GM18520 (cell line): Measurements from ENCODE around the gene CRTC2.
"Not testable (repeated sequence)": the region's sequence is repeated elsewhere in the genome, so short reads cannot be mapped to it uniquely, and the experiment has no call there.

Source experiments
- ATAC-seq: cut with Tn5 transposase; IDR thresholded peaks from one replicate; pipeline ENCODE4 v1.9.1; 2021; ENCODE audit not compliant: unreplicated experiment

The CRTC2 gene

DNA sequence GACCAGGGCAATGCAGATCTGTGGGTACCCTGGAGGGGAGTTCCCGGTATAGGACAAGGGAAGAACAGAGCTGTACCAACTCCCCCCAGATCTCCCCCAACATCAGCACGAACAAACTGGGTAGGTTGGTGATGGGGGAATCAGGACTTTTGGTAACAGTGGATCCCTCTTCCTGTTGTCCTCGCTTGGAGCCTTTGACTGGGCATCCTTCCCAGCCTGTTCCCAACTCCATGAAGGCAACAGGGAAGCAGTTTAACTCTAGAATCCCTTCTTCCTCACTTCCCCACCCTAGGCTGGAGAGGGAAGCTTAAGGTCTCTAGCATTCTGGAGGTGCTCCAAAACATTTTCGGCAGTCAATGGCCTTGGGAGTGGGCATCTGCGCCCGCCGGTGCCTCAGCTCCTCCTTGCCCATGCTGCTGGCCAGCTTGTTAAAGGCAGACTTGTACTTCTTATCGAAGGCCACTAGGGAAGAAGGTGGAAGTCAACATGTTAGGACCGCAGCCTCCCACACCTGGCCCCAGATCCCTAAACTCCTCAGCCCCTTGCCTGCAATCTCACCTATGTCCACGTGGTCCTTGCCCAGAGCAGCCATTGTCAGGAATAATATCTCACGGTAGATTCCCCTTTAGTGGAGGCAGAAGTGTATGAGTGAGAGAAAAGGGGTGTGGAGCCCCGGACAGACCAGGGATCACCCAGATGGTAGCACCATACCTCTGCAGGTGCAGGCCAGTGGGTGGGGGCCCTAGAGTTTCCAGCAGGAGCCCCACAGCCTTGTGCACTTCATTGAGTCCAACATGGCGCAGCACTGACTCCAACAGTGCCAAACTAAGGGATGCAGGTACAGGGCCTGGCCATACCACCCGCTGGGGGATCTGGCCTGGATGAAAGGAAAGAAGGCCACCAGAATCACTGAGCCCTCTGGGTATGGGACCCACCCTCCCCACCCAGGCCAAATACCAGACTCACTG lies 28.1 kb downstream of the CRTC2 start:
- no peak for ATAC-seq

DNA sequence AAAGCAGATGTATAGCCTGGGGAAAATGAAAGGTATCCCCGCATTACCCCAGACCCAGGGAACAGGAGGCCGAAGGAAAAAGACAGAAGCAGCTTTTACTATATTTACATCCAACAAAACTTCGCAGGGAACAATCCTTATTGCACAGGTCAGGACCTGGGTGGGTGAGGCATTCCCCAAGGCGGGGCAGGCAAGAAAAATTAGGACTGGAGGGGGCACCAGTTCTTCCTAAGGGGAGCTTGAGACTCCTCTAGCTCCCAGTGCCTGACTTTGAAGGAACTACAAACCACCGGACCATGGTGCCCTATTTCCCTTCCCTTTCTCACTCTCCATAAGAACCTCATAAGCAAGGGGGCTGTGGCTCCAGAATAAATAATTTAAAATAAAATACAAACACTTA lies 29.0 kb downstream of the CRTC2 start:
- ATAC-seq, result no peak

DNA sequence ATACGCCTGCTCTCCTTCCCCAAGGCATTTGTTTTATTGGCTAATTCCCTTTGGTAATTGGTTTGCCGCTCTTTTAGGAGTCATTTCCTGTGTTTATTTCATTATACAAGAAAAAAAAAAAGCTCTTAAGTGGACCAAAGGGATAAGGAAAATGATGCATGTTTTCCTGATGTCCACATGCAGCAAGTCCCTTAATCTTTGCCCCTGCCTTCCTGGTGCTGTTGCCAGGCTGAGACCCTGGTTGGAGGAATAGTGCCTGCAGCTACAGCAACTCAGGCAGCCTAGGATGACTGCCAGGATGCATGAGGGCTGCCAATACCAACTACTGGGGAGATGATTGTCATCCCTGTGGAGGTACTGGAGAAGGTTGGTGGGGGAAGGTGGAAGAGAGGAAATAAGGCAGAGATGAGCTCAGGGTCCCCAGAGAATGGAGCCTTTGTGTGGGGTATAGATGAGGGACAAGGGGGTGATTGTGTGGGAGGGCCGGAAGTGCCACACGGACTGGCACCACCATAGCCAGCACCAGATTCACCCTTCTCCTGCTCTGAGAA lies 29.5 kb downstream of the CRTC2 start:
- ATAC-seq, result no peak

DNA sequence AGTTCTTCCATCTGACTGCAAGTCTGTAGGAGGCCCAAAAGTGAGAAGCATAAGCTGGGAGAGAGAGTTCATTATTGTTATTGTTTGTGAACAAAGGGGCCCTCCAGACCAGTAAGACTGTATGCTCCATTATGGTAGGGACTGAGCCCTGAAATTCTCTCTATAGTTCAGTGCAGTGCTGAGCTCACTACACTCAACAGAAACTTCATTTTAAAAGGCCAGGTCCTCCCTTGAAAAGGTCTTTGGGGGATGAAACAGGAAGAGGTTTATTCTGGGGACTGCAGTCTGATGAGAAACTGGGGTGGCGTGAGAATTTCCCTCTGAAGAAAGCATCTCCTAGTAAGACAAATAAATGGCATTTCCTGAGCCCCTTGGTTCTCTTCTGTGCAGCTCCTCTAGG lies 30.2 kb downstream of the CRTC2 start:
- ATAC-seq, result no peak

DNA sequence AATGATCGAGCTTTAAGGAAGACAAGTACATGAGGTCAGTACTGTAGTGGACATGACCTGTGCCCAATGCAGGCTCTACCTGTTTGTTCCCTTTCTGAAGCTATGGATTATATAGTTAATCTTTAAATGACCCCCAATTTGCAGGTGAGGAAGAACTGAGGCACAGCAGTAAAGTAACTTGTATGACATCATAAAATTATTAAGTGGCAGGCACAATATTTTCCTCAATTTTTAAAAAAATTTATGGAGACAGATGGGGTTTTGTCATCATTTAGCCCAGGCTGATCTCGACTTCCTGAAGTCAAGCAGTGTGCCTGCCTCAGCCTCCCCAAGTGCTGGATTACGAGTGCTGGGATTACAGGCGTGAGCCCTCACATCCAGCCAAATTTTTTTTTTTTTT lies 32.0 kb downstream of the CRTC2 start:
- no peak for ATAC-seq

DNA sequence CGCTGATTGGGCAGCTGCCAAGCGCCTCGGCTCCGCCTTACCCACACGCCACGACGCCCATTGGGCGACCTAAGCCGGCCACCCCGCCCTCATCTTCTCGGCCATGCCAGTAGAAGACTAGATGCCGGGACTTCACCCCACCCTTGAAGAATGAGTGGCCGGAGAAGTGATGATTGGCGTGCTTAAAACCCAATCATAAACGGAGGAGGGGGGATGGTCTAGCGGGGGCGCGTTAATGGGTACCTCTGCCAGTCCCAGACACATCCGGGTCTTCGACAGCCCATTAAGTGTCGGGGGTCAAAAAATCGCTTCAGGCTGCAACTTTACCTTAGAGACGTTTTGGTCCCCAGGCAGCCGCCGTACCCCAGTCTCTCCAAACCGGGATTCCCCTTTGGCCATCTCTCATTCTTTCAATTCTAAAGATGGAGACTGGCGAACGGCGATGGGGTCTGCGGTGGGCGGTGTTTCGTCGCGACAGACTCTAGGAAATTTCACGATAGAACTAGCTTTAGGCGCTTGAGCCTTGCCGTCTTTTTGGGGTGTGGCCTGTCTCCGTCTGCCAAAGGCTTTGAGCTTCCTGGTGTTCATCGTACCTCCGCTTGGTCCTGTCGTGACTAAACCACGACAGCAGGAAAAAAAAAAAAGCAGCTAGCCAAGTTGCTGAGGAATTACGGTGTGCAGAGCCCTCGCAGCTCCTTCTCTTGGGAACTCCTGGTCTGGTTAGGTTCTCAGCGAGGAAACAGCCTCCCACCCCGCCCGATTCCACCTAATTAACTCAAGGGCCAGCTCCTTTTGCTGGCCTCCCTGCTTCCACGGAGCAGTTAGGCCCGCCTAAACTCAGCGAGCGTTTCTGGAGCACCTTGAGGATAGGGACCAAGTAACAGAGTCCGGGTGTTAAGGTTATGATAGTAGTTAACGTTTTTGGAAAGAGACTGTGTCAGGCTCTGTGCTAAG lies 35.2 kb downstream of the CRTC2 start, which contains the start of gene GATAD2B:
Gene GATAD2B, minus strand, starts transcription at position 1 of the 954 bp plus-strand sequence. CDS start 94,625 bp downstream, outside the sequence.
- ATAC-seq, result peak; percentile 95

DNA sequence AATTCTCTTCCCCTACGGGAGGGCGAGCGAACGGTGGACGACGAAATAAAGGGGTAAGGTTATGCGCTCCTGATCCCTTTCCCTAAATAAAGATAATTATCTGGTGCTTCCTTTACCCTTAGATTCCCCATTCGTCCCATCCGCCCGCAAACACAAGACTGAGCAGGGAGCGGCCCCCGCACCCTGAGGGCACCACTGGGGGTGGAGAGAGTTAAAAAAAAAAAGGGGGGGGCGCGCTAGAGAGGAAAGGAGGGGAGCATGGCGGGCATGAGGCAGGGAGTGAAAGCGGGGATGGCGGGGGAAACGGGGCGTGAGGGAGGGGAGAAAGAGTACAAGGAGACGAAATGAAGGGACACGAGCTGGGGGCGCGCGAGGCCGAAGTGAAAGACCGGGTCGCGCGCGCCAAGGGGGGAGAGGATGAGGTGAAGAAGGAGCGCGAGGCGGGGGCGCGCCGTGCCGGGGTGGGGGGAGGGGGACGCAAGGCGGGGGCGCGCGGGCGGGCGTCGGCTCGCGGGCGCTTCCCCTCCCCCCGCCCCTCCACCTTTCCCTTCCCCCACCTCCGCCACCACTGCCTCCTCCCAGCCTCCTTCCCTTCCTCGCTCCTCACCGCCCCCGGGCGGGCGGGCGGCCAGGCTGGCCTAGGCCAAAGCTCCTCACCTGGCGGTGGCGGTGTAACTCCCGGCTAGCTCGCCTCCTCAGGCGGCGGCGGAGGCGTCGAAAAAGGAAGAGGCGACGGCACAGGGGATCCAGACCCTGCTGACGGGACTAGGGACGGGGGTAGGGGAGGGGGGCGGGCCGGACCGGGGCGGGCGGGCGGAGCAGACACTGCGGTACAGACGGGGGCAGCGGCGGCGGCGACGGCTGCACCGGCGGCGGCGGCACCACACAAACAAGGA lies 36.1 kb downstream of the CRTC2 start:
- peak; percentile 5 for ATAC-seq

DNA sequence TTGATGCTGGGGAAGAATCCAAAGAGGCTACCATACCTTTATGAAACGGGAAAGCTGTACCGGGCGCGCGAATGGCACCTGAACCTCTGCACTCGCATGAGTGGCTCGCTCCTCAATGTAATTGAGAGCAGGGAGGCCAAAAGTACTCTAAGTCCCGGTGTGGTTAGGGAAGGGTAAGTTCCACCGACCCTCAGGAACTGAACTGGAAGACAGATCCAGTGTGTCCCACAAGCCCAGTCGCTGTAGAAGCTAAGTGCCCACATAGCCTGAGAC lies 36.7 kb downstream of the CRTC2 start:
- no peak for ATAC-seq

DNA sequence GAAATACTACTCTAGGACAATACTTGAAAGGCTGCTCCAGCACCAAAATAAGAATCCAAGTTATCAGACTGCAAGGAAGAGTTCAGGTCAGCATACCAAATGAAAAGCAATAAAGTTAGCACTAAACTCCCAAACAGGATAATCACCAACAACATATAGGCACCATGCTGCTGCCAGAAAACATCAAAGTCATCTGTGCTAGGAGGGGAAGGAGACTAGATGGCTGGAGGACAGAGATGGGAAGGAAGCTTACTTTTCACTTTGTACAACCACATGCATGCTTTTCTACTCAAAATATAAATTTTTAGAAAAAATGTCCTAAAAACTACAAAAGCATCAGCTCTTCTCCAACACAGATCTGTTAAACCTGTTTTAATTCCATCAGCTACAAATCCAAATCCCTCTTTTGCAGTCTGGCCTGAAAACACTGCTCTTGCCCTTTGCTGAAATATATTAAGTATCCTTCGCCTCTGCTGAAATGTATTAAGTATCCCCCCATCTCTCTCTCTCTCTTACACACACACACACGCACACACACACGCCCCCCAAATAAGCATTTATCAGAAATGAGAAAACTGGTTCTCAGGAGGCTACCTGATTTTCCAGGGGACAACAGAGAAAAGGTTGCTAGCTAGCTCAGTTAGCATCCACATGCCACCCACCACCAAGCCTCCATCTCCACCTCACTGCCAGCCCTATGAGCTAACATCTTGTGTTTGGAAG lies 37.2 kb downstream of the CRTC2 start:
- no peak for ATAC-seq

DNA sequence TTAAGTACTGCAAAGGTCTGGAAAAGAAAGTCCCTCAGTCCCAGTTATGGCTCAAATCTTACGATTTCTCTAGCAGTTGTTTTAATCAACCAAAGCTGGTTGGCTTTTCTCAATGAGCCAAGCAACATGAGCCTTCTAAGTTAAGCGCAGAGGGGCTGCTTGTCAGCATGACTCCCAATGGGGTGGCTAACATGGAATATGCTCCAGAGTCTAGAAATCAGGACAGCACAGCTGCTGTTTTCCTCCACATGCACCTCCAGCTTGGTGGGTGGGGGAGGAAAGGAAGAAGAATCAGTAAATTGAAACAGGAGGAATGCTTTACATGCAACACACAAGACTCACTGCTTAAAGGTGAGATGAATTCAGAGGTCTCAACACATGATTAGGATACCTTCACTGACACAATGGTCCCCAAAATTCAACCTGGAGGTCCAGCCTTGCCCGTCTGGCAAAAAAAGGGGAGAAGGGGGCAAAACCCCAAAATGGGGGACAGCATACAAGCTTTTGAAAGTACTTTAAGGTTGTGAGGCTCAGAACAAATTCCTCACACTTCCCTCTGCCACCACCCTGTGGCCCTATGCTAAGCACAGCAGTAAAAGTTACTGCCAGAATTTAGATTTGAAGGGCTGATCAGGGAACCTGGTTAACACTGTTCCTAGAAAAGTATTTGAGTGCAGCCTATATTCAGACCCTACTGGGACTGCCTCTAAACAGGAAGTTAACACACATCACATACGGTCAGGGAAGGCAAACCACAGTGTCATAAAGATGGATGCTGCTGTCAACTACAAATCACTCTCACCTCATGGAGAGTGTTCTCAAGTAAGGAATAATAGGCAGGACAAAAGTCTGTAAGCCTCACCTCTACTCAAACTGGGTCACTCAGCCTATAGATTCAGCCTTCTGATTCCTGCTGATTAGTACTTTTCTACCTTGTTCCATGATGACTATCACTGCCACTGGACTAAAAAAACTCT lies 38.2 kb downstream of the CRTC2 start:
- no peak for ATAC-seq

DNA sequence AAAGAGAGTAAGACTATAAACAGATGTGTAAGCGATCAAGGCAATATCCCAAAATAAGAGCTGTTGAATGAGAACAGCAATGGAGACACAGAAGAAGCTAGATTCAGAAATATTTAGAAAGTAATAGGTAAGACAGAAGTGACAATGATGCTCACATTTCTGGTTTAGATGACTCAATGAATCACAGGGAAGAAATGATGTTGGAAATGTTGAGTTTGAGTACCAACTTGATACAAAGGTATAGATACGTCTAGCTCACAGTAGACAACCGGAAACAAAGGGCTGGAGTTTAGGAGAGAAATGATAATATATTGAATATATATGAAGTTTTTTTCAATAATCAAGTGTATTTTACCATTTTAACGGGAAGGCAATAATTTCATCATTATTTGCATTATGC lies 42.1 kb downstream of the CRTC2 start:
- ATAC-seq, result no peak

DNA sequence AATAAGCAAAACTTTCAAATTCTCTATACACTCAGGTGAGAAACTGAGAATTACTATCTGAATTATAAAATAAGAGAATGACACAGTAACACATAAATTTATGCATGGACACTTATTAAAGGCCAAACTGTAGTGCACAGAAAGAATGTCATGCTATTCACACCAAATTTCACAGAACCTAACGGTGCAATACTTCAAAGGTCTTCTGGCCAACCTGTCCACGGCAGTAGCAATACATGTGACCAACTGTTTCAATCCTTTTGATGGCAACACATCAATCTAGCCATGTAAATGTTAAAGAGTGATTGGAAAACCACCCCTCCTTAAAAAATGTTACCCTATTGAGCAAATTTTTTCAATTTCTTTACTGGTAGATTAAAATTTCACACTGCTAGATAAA lies 46.1 kb downstream of the CRTC2 start:
- no peak for ATAC-seq

DNA sequence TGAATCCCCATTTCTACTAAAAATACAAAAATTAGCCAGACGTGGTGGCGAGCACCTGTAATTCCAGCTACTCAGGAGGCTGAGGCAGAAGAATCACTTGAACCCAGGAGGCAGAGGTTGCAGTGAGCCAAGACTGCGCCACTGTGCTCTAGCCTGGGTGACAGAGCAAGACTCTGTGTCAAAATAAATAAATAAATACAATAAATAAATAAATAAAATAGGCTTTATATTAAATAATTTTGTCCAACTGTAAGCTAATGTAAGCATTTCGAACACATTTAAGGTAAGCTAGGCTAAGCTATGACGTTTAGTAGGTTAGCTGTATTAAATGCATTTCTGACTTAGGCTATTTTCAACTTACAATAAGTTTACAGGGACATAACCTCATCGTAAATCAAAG lies 47.9 kb downstream of the CRTC2 start:
- ATAC-seq, result not testable (repeated sequence)

DNA sequence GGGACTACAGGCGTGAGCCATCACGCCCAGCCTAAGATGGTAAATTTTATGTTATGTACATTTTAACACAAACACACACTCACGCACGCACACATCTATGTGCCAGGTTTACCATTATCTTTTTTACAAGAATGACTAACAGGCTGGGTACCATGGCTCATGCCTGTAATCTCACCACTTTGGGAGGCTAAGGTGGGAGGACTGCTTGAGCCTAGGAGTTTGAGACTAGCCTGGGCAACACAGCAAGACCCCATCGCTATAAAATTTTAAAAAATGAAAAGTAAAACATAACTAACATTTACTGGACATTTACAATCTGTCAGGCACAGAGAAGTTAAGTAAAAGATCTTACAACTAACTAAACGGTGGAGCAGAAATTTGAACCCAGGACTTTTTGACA lies 50.3 kb downstream of the CRTC2 start:
- ATAC-seq, result no peak

DNA sequence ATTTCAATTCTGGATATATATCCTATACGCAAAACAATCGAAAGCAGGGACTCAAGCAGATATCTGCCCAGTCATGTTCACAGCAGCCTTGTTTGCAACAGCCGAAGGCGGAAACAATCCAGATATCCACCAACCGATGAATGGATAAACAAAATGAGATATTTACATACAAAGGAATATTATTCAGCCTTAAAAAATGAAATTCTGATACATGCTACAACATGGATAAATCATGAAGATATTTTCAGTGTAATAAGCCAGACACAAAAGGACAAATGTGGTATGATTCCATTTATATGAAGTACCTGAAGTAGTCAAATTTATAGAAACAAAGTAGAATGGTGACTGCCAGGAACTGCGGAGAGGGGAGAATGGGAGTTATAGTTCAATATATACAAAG lies 51.3 kb downstream of the CRTC2 start:
- ATAC-seq, result no peak

DNA sequence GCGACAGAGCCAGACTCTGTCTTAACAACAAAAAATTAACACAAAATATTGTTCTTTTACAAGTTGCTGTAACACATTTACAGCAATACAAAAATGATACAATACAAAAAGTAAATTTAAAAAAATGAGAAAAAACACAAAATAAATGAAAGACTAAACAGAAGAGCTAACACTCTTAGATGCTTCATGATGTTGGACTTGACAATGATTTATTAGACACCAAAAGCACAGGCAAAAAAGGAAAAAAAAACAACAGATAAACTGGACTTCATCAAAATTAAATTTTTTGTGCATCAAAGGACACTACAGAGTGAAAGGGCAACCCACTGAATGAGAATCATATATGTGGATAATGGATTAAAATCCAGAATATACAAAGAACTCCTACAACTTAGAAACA lies 52.0 kb downstream of the CRTC2 start:
- no peak for ATAC-seq

DNA sequence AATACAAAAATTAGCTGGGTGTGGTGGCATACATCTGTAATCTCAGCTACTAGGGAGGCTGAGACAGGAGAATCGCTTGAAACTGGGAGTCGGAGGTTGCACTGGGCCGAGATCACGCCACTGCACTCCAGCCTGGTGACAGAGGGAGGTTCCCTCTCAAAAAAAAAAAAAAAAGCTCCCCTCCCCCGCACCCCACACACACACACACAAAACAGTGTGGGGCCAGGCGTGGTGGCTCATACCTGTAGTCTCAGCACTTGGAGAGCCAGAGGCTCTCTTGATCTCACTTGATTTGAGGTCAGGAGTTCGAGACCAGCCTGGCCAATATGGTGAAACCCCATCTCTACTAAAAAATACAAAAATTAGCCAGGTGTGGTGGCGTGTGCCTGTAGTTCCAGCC lies 52.5 kb downstream of the CRTC2 start:
- ATAC-seq, result not testable (repeated sequence)

DNA sequence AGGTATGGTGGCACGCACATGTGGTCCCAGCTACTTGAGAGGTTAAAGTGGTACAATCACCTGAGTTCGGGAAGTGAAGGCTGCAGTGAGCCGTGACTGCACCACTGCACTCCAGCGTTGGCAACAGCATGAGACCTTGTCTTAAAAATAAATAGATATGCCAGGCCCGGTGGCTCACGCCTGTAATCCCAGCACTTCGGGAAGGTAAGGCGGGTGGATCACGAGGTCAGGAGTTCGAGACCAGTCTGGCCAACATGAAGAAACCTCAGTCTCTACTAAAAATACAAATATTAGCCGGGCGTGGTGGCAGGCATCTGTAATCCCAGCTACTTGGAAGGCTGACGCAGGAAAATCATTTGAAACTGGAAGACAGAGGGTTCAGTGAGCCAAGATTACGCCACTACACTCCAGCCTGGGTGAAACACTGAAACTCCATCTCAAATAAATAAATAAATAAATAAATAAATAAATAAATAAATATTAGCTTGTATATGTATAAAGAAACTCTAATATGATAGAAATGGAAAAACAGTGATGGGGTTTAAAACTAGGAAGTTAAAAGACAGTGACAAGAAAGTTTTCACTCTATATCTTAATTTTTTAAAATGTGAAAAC lies 54.5 kb downstream of the CRTC2 start:
- ATAC-seq, result no peak
